Hematopoietic multipotent progenitor cell (in vitro differentiated cells): Measurements from ENCODE around the gene DPP3. TPM values are rescaled to one million over a fixed set of nuclear protein-coding genes. Genes with fewer than 3 reads are reported as not detected.
"Not testable (repeated sequence)": the region's sequence is repeated elsewhere in the genome, so short reads cannot be mapped to it uniquely, and the experiment has no call there.

Source experiments
- DNase-seq, 3 donors: peaks; one replicate each; pipeline ENCODE4 v3.0.0-alpha.2; 2011 to 2015; ENCODE audit warnings: low read depth in 2 of 3, low spot score in 2 of 3
- total RNA-seq: library from RNA; depleted of rRNA; stranded (reverse); fragments of >200 nt; gene quantifications from one replicate; pipeline ENCODE4 v1.2.3, GENCODE V29; 2012

Gene DPP3
- total RNA-seq, 1 donor = 44.2 TPM

DNA sequence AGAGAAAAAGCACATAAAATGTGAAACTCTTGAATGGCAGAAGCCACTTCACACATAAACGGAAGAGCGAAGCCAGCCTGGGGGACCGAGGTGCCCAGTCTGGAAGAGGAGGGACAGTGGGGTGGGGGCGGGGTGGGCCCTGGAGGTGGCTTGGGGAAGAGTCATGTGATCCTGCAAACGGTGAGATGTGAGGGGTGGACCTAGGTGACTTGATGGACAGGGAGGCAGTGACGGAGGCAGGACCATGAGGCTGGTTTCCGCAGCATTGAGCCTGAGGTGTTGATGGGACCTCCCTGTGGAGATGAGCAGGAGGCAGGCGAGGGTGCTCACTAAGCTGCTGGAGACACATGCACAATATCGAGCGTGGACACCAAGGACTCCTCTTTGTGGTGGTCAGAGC is 48.8 kb downstream of the DPP3 start:
- no peak for DNase-seq

DNA sequence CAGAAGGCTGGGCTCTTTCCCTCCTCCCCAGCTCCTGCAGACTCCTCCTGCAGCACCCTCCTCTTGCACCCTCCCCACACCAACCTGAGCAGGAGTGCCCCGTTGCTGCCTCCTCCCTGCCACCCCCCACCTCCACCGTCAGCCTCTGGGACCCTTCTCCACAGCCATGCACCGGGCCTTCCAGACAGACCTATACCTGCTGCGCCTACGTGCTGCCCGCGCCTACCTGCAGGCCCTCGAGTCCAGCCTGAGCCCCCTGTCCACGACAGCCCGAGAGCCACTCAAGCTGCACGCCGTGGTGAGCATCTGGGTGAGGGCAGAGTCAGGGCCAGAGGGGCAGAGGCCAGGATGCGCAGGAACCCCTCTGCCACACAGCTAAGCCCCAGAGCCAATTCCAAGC is 49.4 kb downstream of the DPP3 start:
- DNase-seq = no peak

GRCh38 chr11:66530927-66531709 is 50.9 kb downstream of the DPP3 start:
- DNase-seq = no peak

DNA sequence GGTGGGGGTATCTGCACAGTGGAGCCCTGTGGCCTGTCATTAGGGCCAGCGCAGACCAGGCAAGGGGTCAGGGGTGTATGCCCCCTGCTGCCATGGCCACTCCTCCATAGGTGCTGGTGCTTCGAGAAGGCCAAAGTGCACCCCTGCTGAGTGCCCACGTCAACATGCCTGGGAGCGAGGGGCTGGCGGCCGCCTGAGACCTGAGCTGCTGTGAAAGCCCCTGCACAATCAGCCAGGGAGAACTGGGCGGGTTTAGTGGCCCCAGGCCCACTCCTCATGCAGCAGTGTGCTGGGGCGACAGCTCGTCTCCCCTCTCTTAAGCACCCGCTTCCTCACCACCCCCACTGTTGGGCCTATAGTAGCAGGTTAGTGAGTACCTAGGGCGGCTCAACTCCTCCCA is 51.6 kb downstream of the DPP3 start:
- no peak for DNase-seq

DNA sequence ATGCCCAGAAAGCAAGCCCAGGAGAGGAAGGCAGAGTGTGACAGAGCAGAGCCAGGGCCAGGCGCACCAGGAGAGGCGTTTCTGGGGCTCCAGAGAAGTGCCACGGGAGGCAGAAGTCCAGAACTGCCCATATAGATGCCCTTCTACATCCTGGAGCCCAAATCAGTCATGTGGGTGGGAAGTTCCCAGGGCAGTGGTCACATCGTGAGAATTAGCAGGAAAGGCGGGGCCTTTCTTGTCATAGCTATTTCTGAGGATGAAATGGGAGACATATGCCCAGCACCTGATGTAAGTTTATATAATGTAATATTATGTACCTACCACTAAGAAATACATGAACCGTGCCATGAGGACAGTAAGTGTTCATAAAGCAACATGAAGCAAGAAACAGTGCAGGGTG is 52.5 kb downstream of the DPP3 start:
- no peak for DNase-seq

GRCh38 chr11:66539170-66539869 is 59.1 kb downstream of the DPP3 start:
- DNase-seq = no peak

DNA sequence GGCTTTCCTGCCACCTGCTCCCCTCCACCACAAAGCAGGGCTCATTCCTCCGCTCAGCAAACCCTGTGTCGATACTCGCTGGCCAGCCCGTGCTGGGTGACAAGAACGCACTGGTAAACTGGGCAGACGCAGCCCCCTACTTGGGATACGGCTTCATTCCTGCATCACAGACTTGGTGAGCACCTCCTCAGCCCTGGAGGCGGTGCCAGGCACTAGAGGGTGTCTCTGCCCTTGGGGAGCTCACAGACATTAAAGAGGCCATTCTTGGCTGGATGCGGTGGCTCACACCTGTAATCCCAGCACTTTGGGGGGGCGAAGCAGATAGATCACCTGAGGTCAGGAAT is 59.6 kb downstream of the DPP3 start:
- no peak for DNase-seq

GRCh38 chr11:66540598-66540997 is 60.4 kb downstream of the DPP3 start:
- DNase-seq = not testable (repeated sequence)

DNA sequence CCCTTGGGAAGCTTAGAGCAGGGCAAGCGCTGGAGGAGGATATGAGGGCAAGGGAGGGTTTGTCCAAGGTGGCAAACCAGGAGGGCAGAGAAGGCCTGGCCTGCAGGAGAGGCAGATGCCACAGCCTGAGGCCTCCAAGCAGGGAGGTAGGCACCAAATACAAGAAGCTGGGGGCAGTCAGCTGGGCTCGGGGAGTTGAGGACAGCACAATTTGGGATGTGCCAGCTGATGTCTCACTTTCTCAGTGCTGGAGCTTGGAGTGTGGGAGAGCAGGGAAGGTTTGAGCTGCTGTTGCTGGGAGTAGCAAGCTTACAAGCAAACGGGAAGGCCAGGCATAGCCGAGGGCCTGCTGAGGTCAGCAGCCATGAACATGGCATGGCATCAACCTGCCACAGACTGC is 61.7 kb downstream of the DPP3 start:
- DNase-seq = no peak

- no peak for DNase-seq
Observed at GRCh38 chr11:66542362-66542761, 62.1 kb downstream of the DPP3 start.

- peak; percentile 33 to 92 (median 91) for DNase-seq
Observed at GRCh38 chr11:66543263-66544107, 63.3 kb downstream of the DPP3 start.

DNA sequence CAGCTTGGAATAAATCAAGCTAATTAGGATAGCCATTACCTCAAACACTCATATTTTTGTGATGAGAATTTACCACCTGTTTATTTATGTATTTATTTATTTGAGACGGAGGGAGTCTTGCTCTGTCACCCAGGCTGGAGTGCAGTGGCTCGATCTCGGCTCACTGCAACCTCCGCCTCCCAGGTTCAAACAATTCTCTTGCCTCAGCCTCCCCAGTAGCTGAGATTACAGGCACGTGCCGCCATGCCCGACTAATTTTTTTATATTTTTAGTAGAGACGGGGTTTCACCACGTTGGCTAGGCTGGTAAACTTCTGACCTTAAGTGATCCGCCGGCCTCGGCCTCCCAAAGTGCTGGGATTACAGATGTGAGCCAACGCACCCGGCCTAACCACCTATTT is 64.7 kb downstream of the DPP3 start:
- not testable (repeated sequence) for DNase-seq

- peak; percentile 65 to 94 (median 93) for DNase-seq
Observed at GRCh38 chr11:66545701-66546367, 65.6 kb downstream of the DPP3 start, which contains the start of gene ZDHHC24. ZDHHC24 (minus strand) TSS chr11:66546048; CDS start chr11:66546003, 45 bp downstream.

DNA sequence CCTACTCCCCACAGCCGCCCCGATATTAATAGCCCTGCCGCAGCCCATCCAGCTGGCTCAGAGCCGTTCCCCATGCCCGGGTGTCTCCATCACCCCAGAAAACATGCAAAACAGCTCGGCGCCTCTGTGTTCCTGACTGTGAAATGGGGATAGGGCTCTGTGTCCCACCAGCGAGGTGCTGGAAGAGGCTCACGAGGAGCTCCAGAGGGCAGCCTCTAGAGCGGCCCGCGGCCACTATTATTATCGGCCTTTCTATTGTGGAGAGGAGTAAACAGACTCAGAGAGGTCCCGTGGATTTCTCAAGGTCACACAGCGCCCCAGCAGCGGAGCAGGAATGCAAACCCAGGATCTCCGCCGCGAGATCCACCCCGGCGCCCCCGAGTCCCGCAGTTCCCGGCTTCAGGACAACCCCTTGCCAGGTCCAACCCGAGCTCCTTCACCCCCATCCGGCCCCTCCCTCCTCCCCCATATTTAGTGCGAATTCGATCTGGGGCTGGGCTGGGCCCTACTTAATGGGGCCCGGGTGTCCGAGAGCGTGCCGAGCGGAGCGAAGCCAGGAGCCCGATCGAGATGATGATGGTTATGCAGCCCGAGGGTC is 66.2 kb downstream of the DPP3 start, which contains the start of gene ACTN3:
ACTN3 (plus strand) TSS at position 536 of the 598 bp plus-strand sequence; CDS start at position 571, 35 bp downstream.
- no peak for DNase-seq

GRCh38 chr11:66546966-66547661 is 66.9 kb downstream of the DPP3 start:
- no peak for DNase-seq

DNA sequence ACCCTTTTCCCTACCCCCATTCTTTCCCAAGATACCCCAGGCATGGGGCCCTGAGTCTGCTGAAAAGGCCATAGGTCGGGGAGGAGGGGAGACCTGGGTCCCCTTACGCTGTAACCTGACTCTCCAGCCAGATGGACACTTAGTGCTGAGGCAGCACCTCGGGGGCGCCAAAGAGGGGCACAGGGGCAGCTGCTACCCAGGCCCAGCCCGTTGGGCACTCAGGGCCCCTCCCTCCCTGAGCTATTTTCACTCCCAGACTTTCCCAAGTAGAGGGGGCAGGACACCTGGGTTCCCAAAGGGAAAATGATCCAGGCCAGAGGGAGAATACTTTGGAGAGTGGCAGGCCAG is 67.4 kb downstream of the DPP3 start:
- DNase-seq = no peak

GRCh38 chr11:66548041-66548440 is 67.8 kb downstream of the DPP3 start:
- DNase-seq = no peak

DNA sequence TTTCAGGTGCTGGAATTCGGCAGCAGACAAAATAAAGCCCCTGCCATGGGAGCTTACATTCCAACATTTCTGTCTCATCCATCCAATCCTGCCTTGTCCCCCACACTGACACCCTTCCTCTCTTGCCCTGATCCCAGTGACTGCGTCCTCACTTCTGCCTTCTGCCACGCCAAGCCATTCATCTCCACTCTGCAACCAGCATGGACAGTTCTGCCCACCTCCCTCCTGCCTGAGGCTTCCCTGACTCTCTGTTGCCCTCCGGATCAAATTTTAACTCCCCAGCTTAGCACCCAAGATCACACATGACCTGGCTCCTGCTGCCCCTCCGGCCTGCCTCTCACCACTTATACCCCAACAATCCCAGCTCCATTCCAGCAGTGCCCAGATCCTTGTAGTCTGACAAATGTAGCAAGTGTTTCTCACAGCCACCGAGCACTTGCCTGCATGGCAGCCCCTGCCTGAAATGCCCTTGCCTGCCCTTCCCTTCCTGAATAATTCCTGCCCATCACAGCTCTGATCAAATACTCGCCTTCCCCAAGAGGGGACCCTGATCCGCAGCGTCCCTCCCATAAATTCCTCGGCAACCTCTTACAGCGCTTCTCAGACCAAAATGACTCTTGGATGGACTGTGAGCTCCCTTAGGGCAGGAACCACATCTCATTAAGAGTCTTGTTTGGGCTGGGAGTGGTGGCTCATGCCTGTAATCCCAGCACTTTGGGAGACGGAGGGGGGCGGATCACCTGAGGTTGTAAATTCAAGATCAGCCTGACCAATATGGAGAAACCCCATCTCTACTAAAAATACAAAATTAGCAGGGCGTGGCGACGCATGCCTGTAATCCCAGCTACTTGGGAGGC is 68.8 kb downstream of the DPP3 start:
- no peak for DNase-seq

GRCh38 chr11:66549696-66550095 is 69.5 kb downstream of the DPP3 start:
- DNase-seq = no peak
